Mesendoderm (in vitro differentiated cells): Measurements from ENCODE around the gene UNC119.

Source experiments
- DNase-seq: peaks from one replicate; pipeline ENCODE4 v3.0.0; 2013
- H2AK5ac ChIP-seq: 2 replicates; pipeline ENCODE4 v1.6.1; 2013; ENCODE audit warnings: low read length, inconsistent platforms
- H2BK120ac ChIP-seq: 2 replicates; pipeline ENCODE4 v1.6.1; 2013; ENCODE audit warnings: low read depth, mild to moderate bottlenecking, low read length, moderate library complexity, mixed read lengths
- H2BK15ac ChIP-seq: replicated peaks from 2 replicates; pipeline ENCODE4 v1.6.1; 2013; ENCODE audit warnings: low read depth, mild to moderate bottlenecking, moderate library complexity
- H2BK5ac ChIP-seq: 2 replicates; pipeline ENCODE4 v1.6.1; 2013; ENCODE audit warnings: low read length, inconsistent platforms
- H3K18ac ChIP-seq: 2 replicates; pipeline ENCODE4 v1.6.1; 2013; ENCODE audit warnings: mild to moderate bottlenecking, low read length, mixed read lengths
- H3K23ac ChIP-seq: one replicate; pipeline ENCODE4 v1.6.1; 2013; ENCODE audit warnings: low read length
- H3K27ac ChIP-seq: 2 replicates; pipeline ENCODE4 v1.5.1; 2013; ENCODE audit warnings: low read depth, mild to moderate bottlenecking, inconsistent platforms, low read length, moderate library complexity
- H3K27me3 ChIP-seq: 2 replicates; pipeline ENCODE4 v1.6.1; 2013; ENCODE audit warnings: low read length, control low read depth, mild to moderate bottlenecking, inconsistent platforms; ENCODE audit not compliant: insufficient read depth, poor library complexity
- H3K36me3 ChIP-seq: 2 replicates; pipeline ENCODE4 v1.6.1; 2013; ENCODE audit warnings: low read length, inconsistent platforms; ENCODE audit not compliant: control insufficient read depth, insufficient read depth
- H3K4ac ChIP-seq: one replicate; pipeline ENCODE4 v1.6.1; 2013; ENCODE audit warnings: low read depth, mild to moderate bottlenecking, low read length, moderate library complexity
- H3K4me1 ChIP-seq: 2 replicates; pipeline ENCODE4 v1.6.1; 2013; ENCODE audit warnings: low read depth, low read length, inconsistent platforms; ENCODE audit not compliant: control insufficient read depth
- H3K4me2 ChIP-seq: 2 replicates; pipeline ENCODE4 v1.6.1; 2013; ENCODE audit warnings: low read length
- H3K4me3 ChIP-seq: 2 replicates; pipeline ENCODE4 v1.5.1; 2013; ENCODE audit warnings: mild to moderate bottlenecking, low read length
- H3K56ac ChIP-seq: one replicate; pipeline ENCODE4 v1.6.1; 2013; ENCODE audit warnings: low read length
- H3K79me1 ChIP-seq: 2 replicates; pipeline ENCODE4 v1.6.1; 2013; ENCODE audit warnings: low read length, inconsistent platforms
- H3K79me2 ChIP-seq: 2 replicates; pipeline ENCODE4 v1.6.1; 2013; ENCODE audit warnings: mild to moderate bottlenecking, low read length; ENCODE audit not compliant: control insufficient read depth, insufficient read depth
- H3K9ac ChIP-seq: 2 replicates; pipeline ENCODE4 v1.6.1; 2013; ENCODE audit warnings: low read length, inconsistent platforms
- H4K5ac ChIP-seq: one replicate; pipeline ENCODE4 v1.6.1; 2013; ENCODE audit warnings: low read length
- H4K8ac ChIP-seq: one replicate; pipeline ENCODE4 v1.6.1; 2013; ENCODE audit warnings: low read depth, mild to moderate bottlenecking, control low read depth, low read length, moderate library complexity
- WGBS: extraction: QIAGEN DNeasy Blood & Tissue Kit; methylation state at CpG from one replicate; pipeline ENCODE4 v1.1.7; 2013; ENCODE audit warnings: low lambda C conversion rate, missing lambda C conversion rate; ENCODE audit not compliant: insufficient coverage; ENCODE audit errors: extremely low coverage; 5-methylcytosine and 5-hydroxymethylcytosine counted together

The UNC119 gene

GRCh38 chr17:28513476-28513875, 38.9 kb downstream of the UNC119 start:
- H3K4me1 ChIP-seq: no peaks in the 10 kb centered on the region
- H3K27me3 ChIP-seq: no peaks in the 10 kb centered on the region
- no peak overlapping the region for H3K18ac ChIP-seq

DNA sequence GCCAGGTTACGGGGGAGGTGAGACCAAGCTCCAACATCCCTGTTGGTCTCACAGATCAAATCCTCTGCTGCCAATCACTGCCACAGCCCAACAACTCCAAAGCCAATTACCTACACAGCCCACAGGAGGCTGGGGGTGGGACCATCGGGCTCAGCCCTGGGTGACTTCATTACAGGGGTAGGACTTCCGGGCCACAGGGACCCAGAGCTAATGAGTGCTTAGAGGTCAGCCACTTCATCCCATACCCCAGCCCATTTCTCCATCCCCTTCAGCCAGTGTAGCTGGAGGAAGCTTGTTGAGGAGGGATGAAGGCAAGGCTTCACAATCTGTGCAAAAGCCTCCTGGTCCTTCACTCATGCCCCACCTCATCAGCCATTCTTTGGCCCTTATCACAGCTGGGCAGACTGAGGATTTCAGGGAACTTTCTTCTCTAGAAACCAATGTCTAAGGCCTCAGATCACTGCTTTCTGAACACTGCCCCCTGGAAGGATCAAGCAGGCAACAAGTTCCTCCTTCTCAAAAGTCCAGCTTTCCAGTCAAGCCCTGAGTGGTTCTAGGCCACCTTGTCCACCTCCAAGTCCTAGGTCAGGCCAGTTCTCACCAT, 40.5 kb downstream of the UNC119 start:
- Histone ChIP-seq H2AK5ac (no peak overlapping the region), H3K4me3 (no peak overlapping the region), H3K18ac (no peak overlapping the region), H4K5ac (no peak overlapping the region), H3K23ac (no peak overlapping the region), H3K79me2 (no peaks in the 10 kb centered on the region), H3K4me2 (no peak overlapping the region), H3K27ac (no peak overlapping the region), H3K9ac (no peak overlapping the region), H3K4ac (no peak overlapping the region), H3K56ac (no peak overlapping the region), H4K8ac (no peak overlapping the region), H3K79me1 (no peaks in the 10 kb centered on the region), H3K4me1 (no peaks in the 10 kb centered on the region), H2BK15ac (no peak overlapping the region), H2BK120ac (no peak overlapping the region), H3K36me3 (no peaks in the 10 kb centered on the region), H3K27me3 (no peaks in the 10 kb centered on the region), H2BK5ac (no peak overlapping the region)
- no peak for DNase-seq
- no CpG with 5 or more reads among the region's 3 CpGs for WGBS

More at GRCh38 chr17:28513476-28513875, 38.9 kb downstream of the UNC119 start:
- H2BK120ac ChIP-seq: no peak overlapping the region
- no peak overlapping the region for H3K9ac ChIP-seq
- no peak overlapping the region for H3K23ac ChIP-seq
- H3K56ac ChIP-seq: no peak overlapping the region
- H3K27ac ChIP-seq: no peak overlapping the region
- H3K4me3 ChIP-seq: no peak overlapping the region
- no peak overlapping the region for H2BK15ac ChIP-seq
- no CpG with 5 or more reads among the region's 7 CpGs for WGBS
- no peak overlapping the region for H4K5ac ChIP-seq
- H3K4ac ChIP-seq: no peak overlapping the region
- no peak overlapping the region for H2BK5ac ChIP-seq
- H3K79me1 ChIP-seq: no peaks in the 10 kb centered on the region
- no peak overlapping the region for H3K4me2 ChIP-seq
- no peaks in the 10 kb centered on the region for H3K36me3 ChIP-seq
- H3K79me2 ChIP-seq: no peaks in the 10 kb centered on the region
- H2AK5ac ChIP-seq: no peak overlapping the region
- no peak for DNase-seq
- H4K8ac ChIP-seq: no peak overlapping the region

DNA sequence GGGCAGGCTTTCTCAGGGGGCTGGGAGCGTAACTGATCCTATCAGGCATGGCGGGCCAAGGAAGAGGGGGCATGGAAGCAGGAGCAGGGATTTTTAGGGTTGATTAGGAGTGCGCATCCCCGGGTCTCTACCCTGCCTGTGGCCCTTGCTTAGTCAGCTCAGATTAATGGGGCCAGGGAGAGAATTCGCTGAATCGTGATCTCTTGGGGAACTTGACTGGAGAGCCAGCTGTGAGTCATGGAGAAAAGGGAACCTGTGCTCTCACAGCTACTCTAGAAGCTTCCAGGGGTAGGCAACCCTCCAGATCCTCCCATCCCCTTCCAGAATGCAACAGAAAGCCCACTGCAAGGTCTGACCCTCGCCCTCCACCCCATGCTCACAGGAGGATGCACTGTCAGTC, 42.6 kb downstream of the UNC119 start:
- Histone ChIP-seq H3K27ac (no peak overlapping the region), H4K8ac (no peak overlapping the region), H3K36me3 (no peaks in the 10 kb centered on the region), H2AK5ac (no peak overlapping the region), H3K4ac (no peak overlapping the region), H3K79me1 (no peaks in the 10 kb centered on the region), H3K27me3 (no peaks in the 10 kb centered on the region), H3K79me2 (no peaks in the 10 kb centered on the region), H3K18ac (no peak overlapping the region), H2BK5ac (no peak overlapping the region), H3K23ac (no peak overlapping the region), H4K5ac (no peak overlapping the region), H3K4me3 (no peak overlapping the region), H2BK15ac (no peak overlapping the region), H3K9ac (no peak overlapping the region), H3K4me1 (no peaks in the 10 kb centered on the region), H3K4me2 (no peak overlapping the region), H3K56ac (no peak overlapping the region), H2BK120ac (no peak overlapping the region)
- no CpG with 5 or more reads among the region's 7 CpGs for WGBS
- no peak for DNase-seq

DNA sequence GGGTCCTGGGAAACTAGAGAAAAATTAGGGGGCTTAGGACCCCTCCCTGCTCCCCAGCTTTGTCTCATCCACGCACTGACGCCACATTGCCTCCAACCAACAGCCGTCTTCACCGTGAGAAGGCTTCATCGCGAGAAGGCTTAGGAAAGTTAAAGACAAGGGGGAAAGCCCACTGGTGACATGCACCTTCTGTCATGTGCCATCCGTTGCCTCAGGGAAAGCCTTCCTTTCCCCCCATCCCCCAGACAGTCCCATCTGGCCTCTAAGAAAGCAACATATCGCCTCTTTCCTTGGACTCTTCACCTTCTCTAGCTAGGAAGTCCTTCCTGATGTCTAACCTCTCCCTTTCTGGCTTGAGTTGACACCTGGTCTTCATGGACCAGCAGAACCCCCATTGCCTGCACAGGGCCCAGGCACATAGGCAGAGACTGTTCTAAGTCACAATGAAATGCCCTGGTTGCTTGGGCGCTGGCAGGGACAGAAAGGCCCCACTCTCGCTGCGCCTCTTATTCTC, 44.2 kb downstream of the UNC119 start:
- Histone ChIP-seq H4K5ac (no peak overlapping the region), H3K4me3 (no peak overlapping the region), H3K9ac (no peak overlapping the region), H3K23ac (no peak overlapping the region), H2AK5ac (no peak overlapping the region), H3K27me3 (no peaks in the 10 kb centered on the region), H2BK15ac (no peak overlapping the region), H3K36me3 (no peaks in the 10 kb centered on the region), H3K56ac (no peak overlapping the region), H3K79me1 (no peaks in the 10 kb centered on the region), H3K4ac (no peak overlapping the region), H3K79me2 (no peaks in the 10 kb centered on the region), H3K4me1 (no peaks in the 10 kb centered on the region), H4K8ac (no peak overlapping the region), H2BK120ac (no peak overlapping the region), H3K27ac (no peak overlapping the region), H3K4me2 (no peak overlapping the region), H2BK5ac (no peak overlapping the region), H3K18ac (no peak overlapping the region)
- DNase-seq: no peak
- WGBS: no CpG with 5 or more reads among the region's 11 CpGs

DNA sequence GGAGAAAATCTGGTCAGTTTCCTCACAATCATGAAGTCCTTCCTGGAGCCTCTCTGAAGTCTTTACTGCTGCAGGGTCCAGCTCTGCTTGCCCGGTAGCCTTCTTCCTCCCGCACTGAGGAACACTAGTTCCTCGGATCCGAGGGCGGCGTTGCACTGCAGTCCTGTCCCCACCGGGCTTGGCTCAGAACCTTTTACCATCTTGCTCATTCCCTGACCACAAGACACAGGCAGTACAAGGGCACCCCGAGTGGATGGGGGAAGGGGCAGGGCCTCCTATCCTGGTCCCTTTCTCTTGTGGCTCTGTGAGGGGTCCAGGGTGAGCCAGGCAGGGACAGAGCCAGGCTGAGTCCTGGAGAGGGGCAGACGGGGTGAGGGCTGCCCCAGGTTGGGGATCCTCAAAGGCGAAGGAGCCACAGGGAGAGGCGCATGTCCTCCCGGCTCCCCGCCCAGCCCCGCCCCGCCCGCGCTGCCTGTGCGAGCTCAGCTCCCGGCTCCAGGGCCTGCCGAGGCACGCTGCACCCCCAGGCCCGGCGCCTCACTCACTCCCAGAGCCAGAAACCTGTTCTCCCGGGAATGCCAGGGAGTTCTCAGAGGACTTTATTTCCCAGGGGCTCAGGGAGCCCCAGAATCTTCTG, 44.7 kb downstream of the UNC119 start:
- no peak for DNase-seq
- no peaks in the 10 kb centered on the region for H3K4me1 ChIP-seq
- H2AK5ac ChIP-seq: no peak overlapping the region
- no peak overlapping the region for H2BK120ac ChIP-seq
- no peak overlapping the region for H2BK15ac ChIP-seq
- H3K4ac ChIP-seq: no peak overlapping the region
- WGBS: no CpG with 5 or more reads among the region's 24 CpGs
- peak overlapping the region; percentile 52 for H3K9ac ChIP-seq
- no peak overlapping the region for H4K8ac ChIP-seq
- H3K4me2 ChIP-seq: peak overlapping the region; percentile 21
- no peak overlapping the region for H3K27ac ChIP-seq
- peak overlapping the region; percentile 66 for H3K56ac ChIP-seq
- H3K23ac ChIP-seq: no peak overlapping the region
- H4K5ac ChIP-seq: no peak overlapping the region
- no peaks in the 10 kb centered on the region for H3K27me3 ChIP-seq
- no peaks in the 10 kb centered on the region for H3K79me2 ChIP-seq
- no peaks in the 10 kb centered on the region for H3K79me1 ChIP-seq
- no peak overlapping the region for H3K4me3 ChIP-seq
- no peaks in the 10 kb centered on the region for H3K36me3 ChIP-seq
- no peak overlapping the region for H3K18ac ChIP-seq
- no peak overlapping the region for H2BK5ac ChIP-seq
